Neural progenitor cell (in vitro differentiated cells): Measurements from ENCODE around the gene PCLO. TPM values are rescaled to one million over a fixed set of nuclear protein-coding genes. Genes with fewer than 3 reads are reported as not detected.

Experiments used
- DNase-seq: peaks from one replicate; pipeline ENCODE4 v3.0.0-alpha.2; 2016; ENCODE audit warnings: low spot score
- H2AFZ ChIP-seq: fragments of 200-600 bp; sonication (generic); replicated peaks from 2 replicates; pipeline ENCODE4 v1.6.1; 2016; ENCODE audit warnings: antibody characterized with exemption
- H3F3A ChIP-seq: fragments of 200-600 bp; sonication (generic); 2 replicates; pipeline ENCODE4 v1.6.1; 2016; ENCODE audit warnings: antibody characterized with exemption, low read depth
- H3K27ac ChIP-seq: fragments of 200-600 bp; sonication (generic); 2 replicates; pipeline ENCODE4 v1.5.1; 2016; ENCODE audit warnings: mild to moderate bottlenecking
- H3K27me3 ChIP-seq: fragments of 200-600 bp; sonication (generic); 2 replicates; pipeline ENCODE4 v1.6.1; 2016; ENCODE audit warnings: mild to moderate bottlenecking, moderate library complexity
- H3K36me3 ChIP-seq: fragments of 200-600 bp; sonication (generic); 2 replicates; pipeline ENCODE4 v1.5.1; 2016
- H3K4me1 ChIP-seq: fragments of 200-600 bp; sonication (generic); 2 replicates; pipeline ENCODE4 v1.6.1; 2016; ENCODE audit warnings: mixed run types
- H3K4me2 ChIP-seq: fragments of 200-600 bp; sonication (generic); 2 replicates; pipeline ENCODE4 v1.6.1; 2016
- H3K4me3 ChIP-seq: fragments of 200-600 bp; sonication (generic); 2 replicates; pipeline ENCODE4 v1.5.1; 2016
- H3K79me2 ChIP-seq: fragments of 200-600 bp; sonication (generic); 2 replicates; pipeline ENCODE4 v1.6.1; 2016; ENCODE audit warnings: low read depth
- H3K9ac ChIP-seq: fragments of 200-600 bp; sonication (generic); 2 replicates; pipeline ENCODE4 v1.6.1; 2016
- H3K9me3 ChIP-seq: fragments of 200-600 bp; sonication (generic); 2 replicates; pipeline ENCODE4 v1.5.1; 2016; ENCODE audit warnings: low read depth
- H4K20me1 ChIP-seq: fragments of 200-600 bp; sonication (generic); 2 replicates; pipeline ENCODE4 v1.6.1; 2016; ENCODE audit warnings: low read depth
- H3K27ac Mint-ChIP-seq: 3 replicates; pipeline ENCODE4 v1.8.0; 2021; ENCODE audit warnings: mixed read lengths
- H3K27me3 Mint-ChIP-seq: 2 replicates; pipeline ENCODE4 v1.8.0; 2022; ENCODE audit warnings: low read depth, mild to moderate bottlenecking, inconsistent platforms, moderate library complexity, mixed read lengths; ENCODE audit not compliant: insufficient read depth
- H3K36me3 Mint-ChIP-seq: 3 replicates; pipeline ENCODE4 v1.8.0; 2021; ENCODE audit warnings: mixed read lengths
- H3K4me1 Mint-ChIP-seq: 3 replicates; pipeline ENCODE4 v1.8.0; 2021; ENCODE audit warnings: mixed read lengths
- H3K4me3 Mint-ChIP-seq: 3 replicates; pipeline ENCODE4 v1.8.0; 2021; ENCODE audit warnings: mild to moderate bottlenecking, moderate library complexity, mixed read lengths
- H3K9me3 Mint-ChIP-seq: 3 replicates; pipeline ENCODE4 v1.8.0; 2020; ENCODE audit warnings: mixed read lengths
- CTCF ChIP-seq: fragments of 200-600 bp; sonication (generic); IDR thresholded peaks from 2 replicates; pipeline ENCODE4 v1.5.1; 2017; ENCODE audit warnings: antibody characterized with exemption, mild to moderate bottlenecking
- EZH2 ChIP-seq: fragments of 200-600 bp; sonication (generic); IDR thresholded peaks from 2 replicates; pipeline ENCODE4 v1.6.1; 2017; ENCODE audit warnings: antibody characterized with exemption, mild to moderate bottlenecking, moderate library complexity
- EZH2phosphoT487 ChIP-seq: fragments of 200-600 bp; sonication (generic); IDR thresholded peaks from 2 replicates; pipeline ENCODE4 v1.6.1; 2017; ENCODE audit warnings: antibody characterized with exemption
- total RNA-seq: library from RNA; depleted of rRNA; stranded (reverse); fragments of >200 nt; gene quantifications from 2 replicates; pipeline ENCODE4 v1.2.3, GENCODE V29; 2015; ENCODE audit warnings: low replicate concordance

Gene PCLO
- 2.0 and 2.5 TPM in 2 replicates for total RNA-seq

GRCh38 chr7:83162402-83163256 lies at the start of gene PCLO:
Gene PCLO, minus strand, starts transcription at chr7:83162884. Its CDS starts 292 bp downstream, at chr7:83162592.
- H2AFZ ChIP-seq, result peak within 1 kb of the TSS; percentile 98
- peak within 1 kb of the TSS; percentile 95 for H3K9ac ChIP-seq
- H3F3A ChIP-seq, result peaks cover 23% of the 10 kb centered on the region
- H3K9me3 ChIP-seq, result no peaks in the 10 kb centered on the region
- H3K27ac Mint-ChIP-seq, result peak within 1 kb of the TSS; percentile 31
- peaks cover 4% of the 10 kb centered on the region for H4K20me1 ChIP-seq
- TF ChIP-seq EZH2, result no peak
- no peak for TF ChIP-seq EZH2phosphoT487
- no peak for TF ChIP-seq CTCF
- peak; percentile 97 for DNase-seq
- H3K4me3 ChIP-seq, result peak within 1 kb of the TSS; percentile 73
- H3K4me1 Mint-ChIP-seq, result peaks cover 11% of the 10 kb centered on the region
- no peaks in the 10 kb centered on the region for H3K36me3 Mint-ChIP-seq
- peak within 1 kb of the TSS; percentile 94 for H3K4me3 Mint-ChIP-seq
- H3K27me3 ChIP-seq, result no peaks in the 10 kb centered on the region
- peak within 1 kb of the TSS; percentile 86 for H3K4me2 ChIP-seq
- H3K27ac ChIP-seq, result peak within 1 kb of the TSS; percentile 100
- no peaks in the 10 kb centered on the region for H3K36me3 ChIP-seq
- no peaks in the 10 kb centered on the region for H3K27me3 Mint-ChIP-seq
- peaks cover 11% of the 10 kb centered on the region for H3K4me1 ChIP-seq
- H3K79me2 ChIP-seq, result no peaks in the 10 kb centered on the region
- no peaks in the 10 kb centered on the region for H3K9me3 Mint-ChIP-seq

GRCh38 chr7:83211685-83212084 lies 49.0 kb upstream of the PCLO start:
- Mint-ChIP-seq H3K4me3 (no peak overlapping the region), H3K9me3 (no peaks in the 10 kb centered on the region), H3K36me3 (no peaks in the 10 kb centered on the region), H3K4me1 (no peaks in the 10 kb centered on the region), H3K27me3 (no peaks in the 10 kb centered on the region), H3K27ac (no peak overlapping the region)
- no peak for TF ChIP-seq CTCF
- TF ChIP-seq EZH2, result no peak
- TF ChIP-seq EZH2phosphoT487, result no peak
- no peak overlapping the region for H3K4me2 ChIP-seq
- DNase-seq, result no peak
- no peaks in the 10 kb centered on the region for H3K9me3 ChIP-seq
- H3K36me3 ChIP-seq, result no peaks in the 10 kb centered on the region
- peaks cover 9% of the 10 kb centered on the region for H3K4me1 ChIP-seq
- H3F3A ChIP-seq, result no peaks in the 10 kb centered on the region
- H3K27ac ChIP-seq, result no peak overlapping the region
- H2AFZ ChIP-seq, result no peak overlapping the region
- H3K79me2 ChIP-seq, result no peaks in the 10 kb centered on the region
- no peak overlapping the region for H3K4me3 ChIP-seq
- no peaks in the 10 kb centered on the region for H4K20me1 ChIP-seq
- no peaks in the 10 kb centered on the region for H3K27me3 ChIP-seq
- no peak overlapping the region for H3K9ac ChIP-seq

- Histone ChIP-seq H3K79me2 (no peaks in the 10 kb centered on the region), H2AFZ (no peak overlapping the region), H3K4me3 (no peak overlapping the region), H4K20me1 (no peaks in the 10 kb centered on the region), H3K36me3 (no peaks in the 10 kb centered on the region), H3K4me2 (no peak overlapping the region), H3K27ac (no peak overlapping the region), H3K9ac (no peak overlapping the region), H3K27me3 (no peaks in the 10 kb centered on the region), H3F3A (no peaks in the 10 kb centered on the region), H3K4me1 (peaks cover 9% of the 10 kb centered on the region), H3K9me3 (no peaks in the 10 kb centered on the region)
- no peaks in the 10 kb centered on the region for H3K27me3 Mint-ChIP-seq
- no peak overlapping the region for H3K27ac Mint-ChIP-seq
- no peak overlapping the region for H3K4me3 Mint-ChIP-seq
- no peak for DNase-seq
- no peaks in the 10 kb centered on the region for H3K4me1 Mint-ChIP-seq
- H3K9me3 Mint-ChIP-seq, result no peaks in the 10 kb centered on the region
- no peaks in the 10 kb centered on the region for H3K36me3 Mint-ChIP-seq
- TF ChIP-seq EZH2phosphoT487 (no peak), EZH2 (no peak), CTCF (no peak)
These were observed 47.8 kb upstream of the PCLO start for GRCh38 chr7:83210479-83210878.
